Gastroesophageal sphincter (tissue), 4 donors: ENCODE measurements around the gene PSD4. TPM values are rescaled to one million over a fixed set of nuclear protein-coding genes. Genes with fewer than 3 reads are reported as not detected.

Source experiments
- ATAC-seq: fragments of 150-250 bp; one replicate; pipeline ENCODE4 v1.9.1; 2016; ENCODE audit warnings: mild to moderate bottlenecking, moderate library complexity
- H3K27ac ChIP-seq, 4 donors: fragments of 200-600 bp; sonication (generic) in 3 of 4; 1 replicate in 3 of 4; 2 replicates in 1 of 4; pipeline ENCODE4 v1.5.1; 2016 to 2019
- H3K27me3 ChIP-seq: fragments of 200-600 bp; sonication (generic); one replicate; pipeline ENCODE4 v1.5.1; 2019
- H3K36me3 ChIP-seq, 2 donors: fragments of 200-600 bp; sonication (generic); one replicate each; pipeline ENCODE4 v1.5.1; 2019; ENCODE audit warnings: control low read depth in 1 of 2
- H3K4me1 ChIP-seq, 3 donors: fragments of 200-600 bp; sonication (generic); 1 replicate in 2 of 3; 2 replicates in 1 of 3; pipeline ENCODE4 v1.5.1; 2016 to 2019; ENCODE audit warnings: control low read depth in 2 of 3
- H3K4me3 ChIP-seq, 2 donors: fragments of 200-600 bp; sonication (generic); one replicate each; pipeline ENCODE4 v1.5.1; 2019; ENCODE audit warnings: mild to moderate bottlenecking in 1 of 2, moderate library complexity in 1 of 2
- H3K9me3 ChIP-seq, 3 donors: fragments of 200-600 bp; sonication (generic); one replicate each; pipeline ENCODE4 v1.5.1; 2017 to 2019; ENCODE audit warnings: control low read depth in 2 of 3
- EP300 ChIP-seq: sonication (generic); formaldehyde crosslinking; IDR thresholded peaks from one replicate; pipeline ENCODE4 v1.6.1; 2017; ENCODE audit warnings: antibody characterized with exemption, mild to moderate bottlenecking
- POLR2A ChIP-seq, 2 donors: fragments of 450-650 bp; IDR thresholded peaks; one replicate each; pipeline ENCODE4 v1.6.1; 2017; ENCODE audit warnings: antibody characterized with exemption in 2 of 2, mild to moderate bottlenecking in 2 of 2, moderate library complexity in 1 of 2
- POLR2AphosphoS5 ChIP-seq: sonication (generic); formaldehyde crosslinking; IDR thresholded peaks from one replicate; pipeline ENCODE4 v1.6.1; 2017; ENCODE audit warnings: antibody characterized with exemption
- WGBS, 2 donors: methylation state at CpG; one replicate each; pipeline ENCODE4 v1.1.5; 2018; ENCODE audit warnings: low coverage in 1 of 2; 5-methylcytosine and 5-hydroxymethylcytosine counted together
- total RNA-seq, 4 donors: library from RNA; depleted of rRNA; stranded (reverse); fragments of >200 nt; gene quantifications; one replicate each; pipeline ENCODE4 v1.1.0, GENCODE V29; 2016
- TF ChIP-seq, protein P1 (sequence below), 4 experiments: fragments of 200-600 bp in 2 of 4; fragments of 450-650 bp in 2 of 4; sonication (generic) in 1 of 4; IDR thresholded peaks; one replicate each; pipeline ENCODE4 v1.5.1; 2017 to 2019; ENCODE audit warnings: antibody characterized with exemption in 4 of 4, mild to moderate bottlenecking in 2 of 4, moderate library complexity in 2 of 4

The PSD4 gene
- total RNA-seq, 4 donors from 2014 or later, result 3.0 to 4.4 (median 3.6) TPM

DNA sequence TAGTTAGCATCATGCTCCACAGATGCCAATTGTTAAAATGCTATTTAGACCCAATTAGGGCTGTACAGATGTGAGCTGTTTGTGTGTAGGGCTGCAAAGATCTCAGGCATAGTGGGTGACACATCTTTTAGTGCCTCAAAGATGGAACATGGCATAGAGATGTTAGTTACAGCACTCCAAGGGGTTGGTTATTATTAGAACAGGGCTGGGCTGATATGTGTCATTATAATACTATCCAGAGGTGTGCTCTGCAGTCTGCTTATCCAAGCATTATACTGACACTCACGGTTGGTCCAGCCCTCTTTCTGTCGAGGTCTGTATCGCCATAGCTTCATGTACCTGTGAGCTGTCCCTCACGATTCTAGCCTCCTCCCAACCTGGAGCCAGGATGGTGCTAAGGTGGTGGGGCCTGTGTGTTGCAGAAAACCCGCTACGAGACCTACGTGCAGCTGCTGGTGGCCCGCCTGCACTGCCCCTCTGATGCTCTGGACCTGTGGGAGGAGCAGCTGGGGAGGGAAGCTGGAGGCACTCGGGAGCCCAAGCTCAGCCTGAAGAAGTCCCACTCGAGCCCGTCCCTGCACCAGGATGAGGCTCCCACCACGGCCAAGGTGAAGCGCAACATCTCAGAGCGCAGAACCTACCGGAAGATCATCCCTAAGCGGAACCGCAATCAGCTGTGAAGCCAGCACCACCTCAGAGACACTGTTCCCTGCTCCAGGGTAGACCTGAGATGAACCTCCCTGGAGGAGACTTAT is 27.1 kb downstream of the PSD4 start:
- H3K36me3 ChIP-seq, result no peaks in the 10 kb centered on the region
- H3K27me3 ChIP-seq, result no peaks in the 10 kb centered on the region
- peaks cover 0 to 22% (median 5%) of the 10 kb centered on the region in 3 donors for H3K4me1 ChIP-seq
- TF ChIP-seq, protein P1, sequence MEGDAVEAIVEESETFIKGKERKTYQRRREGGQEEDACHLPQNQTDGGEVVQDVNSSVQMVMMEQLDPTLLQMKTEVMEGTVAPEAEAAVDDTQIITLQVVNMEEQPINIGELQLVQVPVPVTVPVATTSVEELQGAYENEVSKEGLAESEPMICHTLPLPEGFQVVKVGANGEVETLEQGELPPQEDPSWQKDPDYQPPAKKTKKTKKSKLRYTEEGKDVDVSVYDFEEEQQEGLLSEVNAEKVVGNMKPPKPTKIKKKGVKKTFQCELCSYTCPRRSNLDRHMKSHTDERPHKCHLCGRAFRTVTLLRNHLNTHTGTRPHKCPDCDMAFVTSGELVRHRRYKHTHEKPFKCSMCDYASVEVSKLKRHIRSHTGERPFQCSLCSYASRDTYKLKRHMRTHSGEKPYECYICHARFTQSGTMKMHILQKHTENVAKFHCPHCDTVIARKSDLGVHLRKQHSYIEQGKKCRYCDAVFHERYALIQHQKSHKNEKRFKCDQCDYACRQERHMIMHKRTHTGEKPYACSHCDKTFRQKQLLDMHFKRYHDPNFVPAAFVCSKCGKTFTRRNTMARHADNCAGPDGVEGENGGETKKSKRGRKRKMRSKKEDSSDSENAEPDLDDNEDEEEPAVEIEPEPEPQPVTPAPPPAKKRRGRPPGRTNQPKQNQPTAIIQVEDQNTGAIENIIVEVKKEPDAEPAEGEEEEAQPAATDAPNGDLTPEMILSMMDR (IDR thresholded peaks at IDR 0.05), result no peak
- TF ChIP-seq EP300, result no peak
- no peak for TF ChIP-seq POLR2AphosphoS5
- TF ChIP-seq POLR2A (IDR thresholded peaks at IDR 0.05), result no peak
- H3K9me3 ChIP-seq, result no peaks in the 10 kb centered on the region
- H3K4me3 ChIP-seq, result no peak overlapping the region
- ATAC-seq, result no peak
- H3K27ac ChIP-seq, result no peak overlapping the region
- 59 to 100% methylated on average over 3 to 4 of the region's 17 CpGs for WGBS, 2 donors

DNA sequence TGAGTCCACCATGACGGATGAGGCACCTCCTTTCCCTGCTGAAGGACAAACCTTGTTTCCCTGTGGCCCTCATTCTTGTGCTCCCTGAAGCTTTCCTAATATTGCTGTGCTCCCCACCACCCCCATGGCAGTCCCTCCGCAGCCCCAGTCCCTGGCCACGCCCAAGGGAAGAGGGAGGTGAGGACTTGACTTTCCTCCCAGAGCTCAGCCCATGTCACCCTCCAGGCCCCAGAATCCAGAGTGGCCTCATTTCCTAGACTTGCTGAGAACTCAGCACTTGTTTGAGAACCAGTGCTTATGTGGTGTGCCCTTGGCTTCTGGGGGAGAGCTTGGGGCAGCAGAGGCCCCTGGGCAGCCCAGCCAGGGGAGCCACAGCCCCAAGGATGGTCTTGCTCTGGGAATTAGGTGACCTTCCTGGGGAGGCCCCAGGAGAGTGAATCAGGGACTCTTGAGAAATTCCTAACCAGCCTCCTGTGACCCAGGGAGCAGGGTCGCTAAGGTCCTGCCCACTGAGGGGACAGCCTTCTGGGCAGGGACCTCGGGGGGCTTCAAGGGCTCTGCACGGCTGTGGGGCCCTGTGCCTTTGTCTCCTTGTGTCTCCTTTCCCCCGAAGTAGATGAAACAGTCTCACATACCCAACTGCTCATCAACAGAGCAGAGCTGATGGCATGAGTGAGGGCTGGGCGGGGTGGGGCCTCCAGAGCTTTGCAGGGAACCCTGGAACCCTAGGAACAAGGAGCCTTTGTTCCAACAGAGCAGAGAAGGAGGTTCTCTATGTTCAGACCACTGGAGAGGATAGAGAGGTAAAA is 27.9 kb downstream of the PSD4 start:
- 67% methylated on average over 1 of the region's 8 CpGs; no CpG with 5 or more reads in 1 of the 2 donors for WGBS, 2 donors
- peak overlapping the region in 1 of 4 donors; percentile 45 for H3K27ac ChIP-seq
- H3K4me3 ChIP-seq, result no peak overlapping the region
- peaks cover 0 to 22% (median 5%) of the 10 kb centered on the region in 3 donors for H3K4me1 ChIP-seq
- H3K9me3 ChIP-seq, result no peaks in the 10 kb centered on the region
- H3K27me3 ChIP-seq, result no peaks in the 10 kb centered on the region
- ATAC-seq, result no peak
- TF ChIP-seq EP300 (no peak), POLR2AphosphoS5 (no peak), POLR2A (IDR thresholded peaks at IDR 0.05) (no peak)
- TF ChIP-seq, protein P1 (IDR thresholded peaks at IDR 0.05), result no peak
- H3K36me3 ChIP-seq, result no peaks in the 10 kb centered on the region

DNA sequence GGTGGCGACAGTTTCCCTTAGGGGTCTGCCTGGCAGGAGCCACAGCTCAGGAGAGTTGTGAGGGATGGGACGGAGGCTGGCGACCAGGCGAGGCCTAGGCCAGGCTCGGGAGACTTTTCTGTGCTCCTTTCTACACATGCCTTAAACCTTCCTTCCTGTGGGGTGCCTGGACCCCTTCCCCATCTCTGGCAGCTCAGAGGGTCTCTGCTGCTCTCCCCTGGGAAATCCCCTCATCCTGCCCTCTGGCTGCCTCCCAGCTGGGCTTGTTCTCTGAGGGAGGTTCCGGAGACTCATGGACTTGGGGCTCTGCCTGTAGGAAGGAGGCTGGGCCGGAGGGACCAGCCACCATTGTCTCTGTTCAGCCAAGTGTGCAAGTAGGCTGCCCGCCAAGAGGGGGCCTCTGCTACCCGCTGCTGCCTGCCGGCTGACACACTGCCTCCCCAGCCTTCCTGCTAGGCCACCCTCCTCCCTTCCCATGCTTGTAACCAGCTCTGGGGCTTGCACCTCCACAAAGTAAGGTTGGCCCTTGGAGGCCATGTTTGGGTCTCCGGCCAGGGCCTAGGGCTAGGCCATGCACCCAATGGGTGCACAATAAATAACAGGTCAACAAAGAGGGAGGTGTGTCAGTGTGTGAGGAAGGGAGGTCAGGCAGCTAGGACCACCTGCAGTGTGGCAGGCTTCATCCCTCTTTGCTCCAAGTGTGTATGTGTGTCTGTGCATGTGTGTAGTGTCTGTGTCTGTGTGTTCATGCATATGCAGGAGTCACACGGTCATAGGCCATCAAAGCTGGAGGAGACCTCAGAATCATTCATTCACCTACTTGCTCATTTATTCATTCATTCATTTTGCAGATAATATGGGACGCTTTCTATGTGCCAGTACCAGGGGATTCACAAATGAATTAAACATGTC is 28.8 kb downstream of the PSD4 start:
- H3K36me3 ChIP-seq, result no peaks in the 10 kb centered on the region
- no peak overlapping the region for H3K4me3 ChIP-seq
- peaks cover 0 to 22% (median 5%) of the 10 kb centered on the region in 3 donors for H3K4me1 ChIP-seq
- TF ChIP-seq, protein P1 (IDR thresholded peaks at IDR 0.05), result no peak
- TF ChIP-seq EP300 (no peak), POLR2AphosphoS5 (no peak), POLR2A (IDR thresholded peaks at IDR 0.05) (no peak)
- no peaks in the 10 kb centered on the region for H3K27me3 ChIP-seq
- no peaks in the 10 kb centered on the region for H3K9me3 ChIP-seq
- 48 to 83% methylated on average over 4 to 8 of the region's 13 CpGs for WGBS, 2 donors
- ATAC-seq, result no peak
- H3K27ac ChIP-seq, result no peak overlapping the region

DNA sequence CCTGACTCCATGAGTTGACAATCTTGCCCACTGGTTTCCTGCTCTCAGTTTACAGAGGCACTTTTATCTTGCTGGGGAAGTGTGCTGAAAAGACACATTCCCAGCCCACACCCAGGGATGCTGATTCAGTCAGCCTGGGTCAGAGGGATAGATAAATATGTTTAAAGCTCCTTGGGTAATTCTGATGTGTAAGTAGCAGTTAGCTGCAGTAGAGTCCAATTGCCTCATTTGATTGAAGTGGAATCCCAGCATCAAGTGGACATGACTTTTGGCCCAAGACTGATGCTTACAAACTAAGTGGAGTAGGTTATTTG is 29.4 kb downstream of the PSD4 start:
- TF ChIP-seq POLR2A (IDR thresholded peaks at IDR 0.05), result no peak
- Histone ChIP-seq H3K27ac (no peak overlapping the region), H3K9me3 (no peaks in the 10 kb centered on the region), H3K4me3 (no peak overlapping the region), H3K36me3 (no peaks in the 10 kb centered on the region), H3K4me1 (peaks cover 0 to 22% (median 5%) of the 10 kb centered on the region in 3 donors), H3K27me3 (no peaks in the 10 kb centered on the region)
- no peak for ATAC-seq

DNA sequence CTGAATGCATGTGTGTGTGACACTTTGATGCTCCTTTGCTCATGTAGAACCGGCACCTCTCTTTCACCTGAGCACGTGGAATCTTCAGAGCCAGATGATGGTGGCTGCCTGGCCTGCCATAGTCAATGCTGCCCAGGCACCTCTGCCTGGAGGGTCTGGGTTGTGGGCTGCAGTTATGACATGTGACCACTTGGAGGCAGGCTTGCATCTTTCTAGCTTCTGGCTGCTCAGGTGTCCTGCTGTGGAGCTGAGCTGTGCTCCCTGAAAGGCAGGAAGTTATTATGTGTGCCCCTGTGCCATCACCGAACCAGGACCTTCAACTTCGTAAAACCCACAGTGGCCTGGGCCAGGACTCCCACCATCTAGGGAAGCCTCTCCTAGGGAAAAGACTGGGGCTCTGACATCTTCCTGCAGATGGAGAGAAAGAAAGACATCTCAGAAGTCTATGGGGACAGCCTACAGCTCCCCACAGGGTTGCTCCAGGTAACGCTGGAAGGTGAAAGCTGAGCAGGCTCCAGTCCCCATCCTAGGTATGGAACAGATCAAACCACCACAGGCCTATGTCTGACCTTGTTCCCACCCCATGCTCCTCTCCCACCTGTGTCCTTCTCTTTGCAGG is 30.2 kb downstream of the PSD4 start:
- no peaks in the 10 kb centered on the region for H3K9me3 ChIP-seq
- H3K4me1 ChIP-seq, result peaks cover 0 to 19% (median 0%) of the 10 kb centered on the region in 3 donors
- H3K4me3 ChIP-seq, result no peak overlapping the region
- ATAC-seq, result peak; percentile 59
- WGBS, 2 donors, result no CpG with 5 or more reads among the region's 5 CpGs
- H3K27ac ChIP-seq, result peak overlapping the region in 1 of 4 donors; percentile 5
- H3K36me3 ChIP-seq, result no peaks in the 10 kb centered on the region
- H3K27me3 ChIP-seq, result no peaks in the 10 kb centered on the region
- TF ChIP-seq, protein P1 (IDR thresholded peaks at IDR 0.05), result peak in 3 of 4 experiments; percentile 76 to 88 (median 78)
- TF ChIP-seq EP300, result no peak
